Gastrocnemius medialis (tissue), 4 donors: ENCODE data around the gene ARFGAP1.

Experiments
- CTCF ChIP-seq, 5 experiments: fragments of 450-650 bp in 3 of 5; fragments of 200-600 bp in 2 of 5; sonication (generic) in 2 of 5; IDR thresholded peaks in 4 of 5; conservative IDR thresholded peaks in 1 of 5; 1 replicate in 4 of 5; 2 replicates in 1 of 5; pipeline ENCODE4 v1.5.1; 2016 to 2019; ENCODE audit warnings: antibody characterized with exemption in 5 of 5, mild to moderate bottlenecking in 3 of 5, moderate library complexity in 3 of 5
- POLR2A ChIP-seq, 2 donors: fragments of 450-650 bp; IDR thresholded peaks; one replicate each; pipeline ENCODE4 v1.6.1; 2017; ENCODE audit warnings: antibody characterized with exemption in 2 of 2, mild to moderate bottlenecking in 2 of 2, moderate library complexity in 2 of 2

GRCh38 chr20:63312273-63312672 lies 39.7 kb downstream of the ARFGAP1 start:
- TF ChIP-seq POLR2A (IDR thresholded peaks at IDR 0.05) (no peak), CTCF (IDR thresholded peaks at IDR 0.05 in 4 of 5, conservative IDR thresholded peaks at IDR 0.05 in 1 of 5) (no peak)
